ENCODE data around the gene KRTAP3-2.

The KRTAP3-2 gene

GRCh38 chr17:41009936-41010335 is 10.2 kb upstream of the KRTAP3-2 start:
- no peak for DNase-seq

- no peak for DNase-seq
Observed at GRCh38 chr17:41009301-41009760, 9.6 kb upstream of the KRTAP3-2 start.

- DNase-seq, result no peak
Observed at GRCh38 chr17:41008811-41009210, 9.1 kb upstream of the KRTAP3-2 start, which contains the start of gene KRTAP3-1. Gene KRTAP3-1, minus strand, starts transcription at chr17:41009128. Its CDS starts 54 bp downstream, at chr17:41009074.

GRCh38 chr17:41004397-41004796 is 4.7 kb upstream of the KRTAP3-2 start:
- DNase-seq, result no peak

DNA sequence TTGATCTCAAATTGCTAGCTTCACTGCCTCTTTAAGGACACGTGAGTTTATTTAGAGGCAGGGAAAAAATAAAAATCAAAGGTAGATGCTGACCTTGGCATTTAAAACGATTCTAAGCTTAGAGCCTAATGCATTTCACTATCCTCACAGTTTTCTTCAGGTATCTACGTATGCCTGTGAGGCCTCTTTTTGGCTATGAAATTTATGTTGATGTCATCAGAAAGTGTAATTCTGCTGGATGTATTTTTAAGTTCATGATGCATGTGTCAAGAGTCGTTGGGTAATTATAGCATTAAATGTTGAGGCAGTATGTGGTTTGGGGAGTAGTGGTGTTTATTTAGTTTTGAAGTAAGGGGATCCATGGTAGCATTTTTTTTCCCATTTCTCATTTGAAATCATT is 4.2 kb upstream of the KRTAP3-2 start:
- no peak for DNase-seq

DNA sequence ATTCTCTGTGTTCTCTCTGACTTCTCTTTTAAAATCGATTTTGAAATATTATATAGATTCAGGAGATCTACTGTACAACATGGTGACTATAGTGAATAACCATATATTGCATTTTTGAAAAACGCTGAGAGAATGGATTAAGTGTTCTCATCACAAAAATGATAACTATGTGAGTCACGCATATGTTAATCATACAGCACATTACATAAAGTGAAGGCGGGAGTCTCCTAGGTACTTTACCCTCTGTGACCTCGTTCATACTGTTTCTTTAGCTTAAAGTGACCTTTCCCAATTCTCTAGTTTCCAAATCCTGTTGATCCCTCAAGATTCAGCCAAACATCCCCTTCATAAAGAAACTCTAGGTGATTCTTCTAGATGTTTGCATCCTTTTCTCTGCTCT is 3.1 kb upstream of the KRTAP3-2 start:
- DNase-seq, result no peak

- DNase-seq, result no peak
Observed at GRCh38 chr17:41001795-41002194, 2.1 kb upstream of the KRTAP3-2 start.

DNA sequence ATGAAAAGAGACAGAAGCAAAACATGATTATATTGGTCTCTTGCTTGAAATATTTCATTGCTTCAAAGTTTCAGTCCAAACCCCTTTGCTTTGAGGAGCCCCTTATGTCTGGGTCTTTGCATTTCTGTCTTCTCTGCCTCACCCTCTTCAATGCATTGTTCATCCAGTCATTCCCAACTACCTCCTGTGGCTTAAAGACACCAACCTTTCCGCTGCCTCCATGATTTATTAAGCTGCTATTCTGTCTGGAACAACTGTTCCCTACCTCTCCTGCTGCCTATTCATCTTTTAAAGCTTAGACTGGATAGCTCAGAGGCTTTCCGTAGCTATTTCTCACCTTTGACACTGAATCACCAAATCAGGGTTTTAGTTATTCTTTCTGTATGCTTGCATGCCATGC is 2.3 kb downstream of the KRTAP3-2 start:
- DNase-seq, result no peak

DNA sequence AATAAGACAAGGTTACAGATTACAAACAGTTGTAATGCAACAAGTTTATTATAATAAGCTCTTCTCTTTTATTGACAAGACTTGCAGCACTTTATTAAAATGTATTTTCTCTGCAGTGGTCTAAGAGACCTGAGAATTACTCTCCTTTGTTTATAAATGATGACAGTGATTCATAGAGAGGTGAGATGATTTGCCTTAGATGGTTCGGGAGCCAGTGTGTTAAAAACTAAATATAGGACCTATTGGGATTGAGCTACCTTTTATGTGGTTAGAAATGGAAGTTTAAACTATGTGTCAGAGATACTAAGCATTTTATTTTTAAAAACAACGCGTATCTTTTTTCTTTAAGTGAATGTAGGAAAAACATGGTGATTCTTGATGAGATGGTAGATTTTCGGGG is 2.9 kb downstream of the KRTAP3-2 start:
- DNase-seq, result no peak

DNA sequence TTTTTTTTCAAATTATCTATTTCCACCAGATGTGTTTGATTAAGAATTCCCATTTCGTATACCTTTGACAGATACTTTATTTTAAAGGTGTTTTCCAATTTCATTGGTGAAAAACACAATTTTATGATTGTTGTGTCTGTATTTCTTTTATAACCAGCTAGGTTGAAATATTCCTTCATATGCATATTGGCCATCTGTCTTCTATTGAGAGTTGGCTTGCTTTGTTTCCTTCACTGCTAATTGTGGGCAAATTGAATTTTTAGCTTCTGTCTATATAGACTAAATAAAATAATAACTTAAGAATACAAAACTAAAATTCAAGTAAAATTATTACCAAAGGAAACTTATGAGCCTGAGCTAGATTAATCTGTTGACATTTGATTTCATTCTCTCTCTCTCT is 4.6 kb downstream of the KRTAP3-2 start:
- no peak for DNase-seq

DNA sequence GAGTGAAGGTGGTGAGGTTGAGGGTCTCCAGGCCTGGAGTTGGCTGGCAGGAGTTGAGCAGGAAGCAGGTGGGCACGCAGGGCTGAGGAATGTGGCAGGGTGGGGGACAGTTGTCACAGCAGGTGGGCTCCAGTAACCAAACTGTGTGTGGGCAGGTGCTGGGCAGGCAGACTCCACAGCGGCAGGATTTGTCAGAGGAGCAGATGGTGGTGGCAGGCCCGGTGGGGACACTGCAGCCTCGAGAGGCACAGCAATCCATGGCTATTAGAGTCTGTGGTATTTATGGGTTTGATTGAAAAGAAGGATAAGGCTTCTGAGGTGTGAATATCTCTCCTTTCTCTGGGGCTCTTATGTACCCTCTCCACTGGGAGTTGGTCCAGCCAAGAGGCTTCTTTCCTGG is 5.9 kb downstream of the KRTAP3-2 start, which contains the start of gene KRTAP3-3:
KRTAP3-3 (minus strand) TSS at position 326 of the 400 bp plus-strand sequence; CDS start at position 259, 67 bp downstream.
- DNase-seq, result no peak

GRCh38 chr17:40993084-40993483 is 6.6 kb downstream of the KRTAP3-2 start:
- DNase-seq, result no peak

- DNase-seq, result no peak
Observed at GRCh38 chr17:40992666-40993065, 7.0 kb downstream of the KRTAP3-2 start.

- no peak for DNase-seq
Observed at GRCh38 chr17:40986920-40987319, 12.8 kb downstream of the KRTAP3-2 start.

- DNase-seq, result no peak
Observed at GRCh38 chr17:40984226-40984625, 15.5 kb downstream of the KRTAP3-2 start, which contains the start of gene KRT40. Gene KRT40, minus strand, starts transcription at chr17:40984326. Its CDS starts 53 bp downstream, at chr17:40984273.

DNA sequence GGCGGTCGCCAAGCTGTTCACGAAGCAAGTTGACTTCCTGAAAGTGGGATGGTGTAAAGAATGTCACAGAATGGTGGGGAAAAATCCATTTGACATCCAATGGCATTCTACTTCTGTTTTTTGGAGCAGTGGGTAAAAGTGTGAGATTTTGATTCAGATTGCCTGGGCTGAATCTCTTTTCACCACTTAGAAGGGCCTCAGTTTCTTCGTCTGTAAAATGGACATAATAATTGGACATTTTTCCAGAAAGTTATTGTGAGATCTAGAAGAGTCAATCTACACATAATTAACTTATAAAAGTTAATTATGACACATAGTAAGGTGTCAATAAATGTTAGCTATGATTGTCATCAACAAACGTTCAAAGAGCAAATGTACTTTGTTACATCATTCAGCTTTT is 18.6 kb downstream of the KRTAP3-2 start:
- DNase-seq, result no peak

- DNase-seq, result no peak
Observed at GRCh38 chr17:40980596-40980995, 19.1 kb downstream of the KRTAP3-2 start.

DNA sequence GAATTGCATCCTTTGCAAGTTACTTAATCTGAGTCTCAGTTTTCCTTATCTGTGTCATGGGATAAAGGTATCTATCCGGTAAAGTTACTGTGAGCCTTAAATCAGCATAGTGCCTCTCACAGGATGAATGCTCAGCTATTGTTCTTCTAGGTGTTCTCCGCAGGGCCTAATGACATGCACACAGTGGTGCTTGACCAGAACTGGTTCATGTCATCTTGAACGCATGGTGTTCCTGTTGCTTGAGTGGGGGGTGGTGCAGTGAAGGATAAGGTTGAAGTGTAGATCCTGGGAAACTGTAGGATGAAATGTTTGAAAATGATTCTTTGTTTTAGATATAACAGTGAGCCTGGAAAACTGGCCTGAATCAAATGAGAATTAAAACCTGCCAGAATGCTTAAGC is 19.6 kb downstream of the KRTAP3-2 start:
- DNase-seq, result no peak

DNA sequence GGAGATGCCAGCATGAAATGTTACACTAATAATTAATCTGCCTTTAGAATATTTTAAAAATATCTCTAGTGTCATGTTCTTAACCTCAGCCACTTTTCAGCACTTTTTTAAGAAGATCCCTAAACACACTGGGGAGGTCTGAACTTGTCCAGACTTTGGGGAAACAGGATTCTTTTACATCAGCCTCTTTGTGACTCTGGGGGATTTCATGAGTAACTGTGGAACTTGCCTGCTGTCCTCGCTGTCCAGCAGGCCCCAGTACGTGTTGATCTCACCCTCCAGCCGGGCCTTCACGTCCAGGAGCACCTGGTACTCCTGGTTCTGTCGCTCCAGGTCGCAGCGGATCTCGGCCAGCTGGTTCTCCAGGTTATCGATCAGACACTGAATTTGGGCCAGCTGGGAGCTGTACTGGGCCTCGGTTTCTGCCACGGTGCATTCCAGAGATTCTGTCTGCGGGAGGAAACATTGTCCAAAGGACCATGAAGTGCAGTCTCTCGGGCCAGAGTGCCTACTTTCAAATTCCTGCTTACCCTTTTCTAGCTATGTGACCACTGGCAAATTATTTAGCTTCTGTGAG is 21.0 kb downstream of the KRTAP3-2 start:
- DNase-seq, result no peak

DNA sequence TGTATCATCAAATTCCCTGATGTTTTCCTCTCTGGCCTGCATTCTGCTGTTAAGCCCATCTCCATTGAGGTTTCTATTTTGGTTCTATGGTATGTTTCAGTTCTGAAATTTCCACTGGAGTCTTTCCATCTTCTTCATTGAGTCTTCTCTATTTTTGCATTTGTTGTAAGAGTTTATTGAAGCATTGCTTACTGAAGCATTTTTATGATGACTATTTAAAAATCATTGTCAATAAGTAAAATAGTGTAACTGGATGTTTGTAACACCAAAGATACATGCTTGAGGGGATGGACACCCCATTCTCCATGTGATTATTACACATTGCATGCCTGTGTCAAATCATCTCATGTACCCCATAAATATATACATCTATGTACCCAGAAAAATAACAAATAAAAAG is 24.2 kb downstream of the KRTAP3-2 start:
- no peak for DNase-seq

DNA sequence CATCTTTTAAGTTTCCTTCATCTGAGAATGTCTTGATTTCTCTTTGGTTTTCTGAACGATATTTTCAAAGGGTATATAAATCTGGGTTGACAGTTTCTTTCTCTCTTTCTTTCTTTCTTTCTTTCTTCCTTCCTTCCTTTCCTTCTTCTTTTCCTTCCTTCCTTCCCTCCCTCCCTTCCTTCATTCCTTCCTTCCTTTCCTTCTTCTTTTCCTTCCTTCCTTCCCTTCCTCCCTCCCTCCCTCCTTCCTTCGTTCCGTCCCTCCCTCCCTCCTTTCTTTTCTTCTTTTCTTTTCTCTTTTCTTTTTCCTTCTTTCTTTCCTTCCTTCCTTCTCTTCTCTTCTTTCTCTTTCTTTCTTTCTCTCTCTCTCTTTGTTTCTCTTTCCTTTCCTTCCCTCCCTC is 25.3 kb downstream of the KRTAP3-2 start:
- DNase-seq, result no peak

- DNase-seq, result no peak
Observed at GRCh38 chr17:40967582-40967981, 32.1 kb downstream of the KRTAP3-2 start.

DNA sequence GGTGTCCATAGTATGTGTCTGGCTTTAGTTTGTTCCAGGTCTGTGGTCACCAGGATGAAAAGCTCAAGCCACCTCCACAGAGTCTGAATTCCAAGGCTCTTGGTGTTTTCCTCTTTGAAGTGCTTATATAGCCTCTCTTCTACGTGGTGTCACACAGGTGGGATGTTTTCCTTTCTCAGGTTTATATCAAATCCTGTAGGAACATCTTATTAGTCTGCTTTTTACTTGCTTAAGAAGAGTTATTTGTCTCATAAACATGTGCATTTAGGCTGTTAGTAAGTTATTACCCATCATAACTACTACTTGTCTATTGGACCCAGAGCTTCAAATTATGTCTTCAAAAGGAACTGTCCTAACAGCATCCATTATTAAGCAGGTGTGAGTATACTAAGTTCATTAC is 32.9 kb downstream of the KRTAP3-2 start, which contains the start of gene KRT39:
KRT39 (minus strand) TSS at position 101 of the 400 bp plus-strand sequence; CDS start at position 9, 92 bp downstream.
- no peak for DNase-seq

GRCh38 chr17:40963838-40964237 is 35.9 kb downstream of the KRTAP3-2 start:
- DNase-seq, result no peak

DNA sequence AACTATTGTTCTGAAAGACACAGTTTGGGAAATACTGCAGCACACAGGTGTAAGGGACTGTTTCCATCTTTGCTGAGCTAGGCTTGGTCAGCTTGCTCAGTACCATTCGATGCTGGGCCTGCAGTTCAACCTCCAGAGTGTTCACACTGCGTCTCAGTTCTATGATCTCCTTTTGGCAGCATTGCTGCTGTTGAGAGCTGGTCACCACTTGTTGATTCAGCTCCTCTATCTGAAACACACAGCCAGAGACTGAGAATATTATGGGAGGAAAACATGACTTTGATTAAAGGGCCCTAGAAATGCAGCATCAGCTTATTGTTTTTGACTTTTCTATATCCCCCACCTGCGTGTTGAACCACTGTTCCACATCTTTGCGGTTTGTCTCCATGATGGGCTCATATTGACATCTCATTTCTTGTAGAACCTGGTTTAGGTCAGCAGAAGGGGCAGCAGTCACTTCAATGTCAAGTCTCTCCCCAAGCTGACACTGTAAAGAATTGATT is 37.6 kb downstream of the KRTAP3-2 start:
- no peak for DNase-seq
